Tongue (tissue), 2 donors: ENCODE data around the gene GDAP1L1. TPM values are rescaled to one million over a fixed set of nuclear protein-coding genes. Genes with fewer than 3 reads are reported as not detected.
"Not testable (repeated sequence)": the region's sequence is repeated elsewhere in the genome, so short reads cannot be mapped to it uniquely, and the experiment has no call there.

ENCODE experiments used
- DNase-seq: peaks from one replicate; pipeline ENCODE4 v3.0.0-alpha.2; 2015
- total RNA-seq: library from RNA; depleted of rRNA; stranded (reverse); fragments of >200 nt; gene quantifications from one replicate; pipeline ENCODE4 v1.2.3, GENCODE V29; 2014

Gene GDAP1L1
- total RNA-seq, 1 donor from 2014 or later, result not detected

DNA sequence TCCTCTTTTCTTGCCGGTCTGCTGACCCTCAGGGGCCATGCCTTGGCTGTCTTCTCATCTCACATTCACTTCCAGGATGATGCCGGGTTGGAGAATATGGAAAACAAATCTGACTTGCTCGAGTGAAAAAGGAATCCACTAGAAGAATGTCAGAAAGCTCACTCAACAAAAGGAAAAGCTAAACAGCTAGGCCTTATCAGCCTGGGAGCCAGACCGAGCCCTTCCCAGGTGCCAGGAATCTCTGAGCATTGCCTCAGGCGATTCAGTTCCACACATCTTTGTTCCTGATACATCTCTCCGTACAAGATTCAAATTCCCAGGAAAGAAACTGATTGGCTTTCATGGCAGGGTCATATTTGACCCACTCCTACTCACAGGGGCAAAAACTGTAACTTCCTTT is 27.3 kb upstream of the GDAP1L1 start:
- DNase-seq, result no peak

DNA sequence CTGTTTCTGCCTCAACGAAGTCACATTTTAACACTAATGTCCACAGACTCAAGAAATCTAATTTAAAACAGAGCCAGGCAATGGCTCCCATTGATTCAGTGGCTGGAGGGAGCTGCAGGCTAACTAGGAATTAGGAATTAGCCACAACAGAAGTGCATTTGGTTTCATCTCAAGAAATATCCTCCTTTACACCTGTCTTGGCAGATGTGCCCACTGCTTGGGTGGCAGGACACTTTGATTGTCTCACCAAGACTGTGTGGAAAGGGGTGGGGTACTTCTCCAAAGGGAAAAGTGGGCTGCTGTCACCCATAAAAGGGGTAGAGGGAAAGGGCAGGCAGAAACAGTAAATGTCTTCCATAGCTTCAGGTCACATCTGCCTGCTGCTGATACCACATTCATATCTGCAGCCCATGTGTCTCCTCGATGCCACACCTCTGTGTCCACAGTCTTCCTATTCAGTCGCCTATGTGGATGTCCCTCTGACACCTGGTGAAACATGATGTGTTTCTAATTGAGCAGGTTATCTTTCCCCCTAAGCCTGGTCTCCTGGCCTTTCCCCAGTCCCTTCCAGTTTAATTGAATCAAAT is 25.6 kb upstream of the GDAP1L1 start:
- DNase-seq, result no peak

DNA sequence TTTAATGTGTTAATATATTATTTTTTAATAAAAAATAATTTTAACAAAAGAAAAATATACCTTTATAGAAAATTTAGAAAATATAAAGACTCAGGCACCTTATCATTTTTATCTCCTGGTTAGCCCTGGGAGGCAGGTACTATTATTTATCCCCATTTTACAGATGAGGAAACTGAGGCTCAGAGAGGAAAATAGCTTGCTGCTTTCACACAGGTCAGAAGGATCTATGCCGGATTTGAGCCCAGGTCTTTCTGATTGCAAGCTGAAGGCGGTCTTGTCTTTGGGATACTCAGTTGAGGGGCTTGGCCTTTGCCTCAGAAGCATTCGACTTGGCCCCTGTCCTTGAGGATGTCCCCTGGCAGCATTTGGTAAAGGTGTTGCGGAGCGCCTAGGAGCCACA is 25.1 kb upstream of the GDAP1L1 start:
- no peak for DNase-seq

DNA sequence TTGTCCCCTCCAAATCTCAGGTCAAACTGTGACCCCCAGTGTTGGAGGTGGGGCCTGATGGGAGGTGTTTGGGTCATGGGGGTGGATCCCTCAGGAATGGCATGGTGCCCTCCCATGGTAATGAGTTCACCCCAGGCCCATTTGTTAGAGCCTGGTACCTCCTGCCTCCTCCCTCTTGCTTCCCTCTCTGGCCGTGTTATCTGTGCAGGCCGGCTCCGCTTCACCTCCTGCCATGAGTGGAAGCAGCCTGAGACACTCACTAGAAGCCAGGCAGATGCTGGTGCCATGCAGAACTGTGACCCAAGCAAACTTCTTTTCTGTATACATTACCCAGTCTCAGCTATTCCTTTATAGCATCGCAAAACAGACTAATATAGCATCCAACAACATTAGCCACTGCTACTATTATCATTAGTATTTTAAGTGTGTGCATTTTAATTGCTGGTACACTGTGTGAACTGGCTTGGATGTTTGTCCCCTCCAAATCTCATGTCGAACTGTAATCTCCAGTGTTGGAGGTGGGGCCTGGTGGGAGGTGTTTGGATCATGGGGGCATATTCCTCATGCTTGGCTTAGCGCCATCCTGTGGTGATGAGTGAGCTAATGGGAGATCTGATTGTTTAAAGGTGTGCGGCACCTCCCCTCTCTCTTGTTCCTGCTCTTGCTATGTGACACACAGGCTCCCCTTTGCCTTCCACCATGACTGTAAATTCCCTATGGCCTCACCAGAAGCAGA is 24.3 kb upstream of the GDAP1L1 start:
- no peak for DNase-seq

DNA sequence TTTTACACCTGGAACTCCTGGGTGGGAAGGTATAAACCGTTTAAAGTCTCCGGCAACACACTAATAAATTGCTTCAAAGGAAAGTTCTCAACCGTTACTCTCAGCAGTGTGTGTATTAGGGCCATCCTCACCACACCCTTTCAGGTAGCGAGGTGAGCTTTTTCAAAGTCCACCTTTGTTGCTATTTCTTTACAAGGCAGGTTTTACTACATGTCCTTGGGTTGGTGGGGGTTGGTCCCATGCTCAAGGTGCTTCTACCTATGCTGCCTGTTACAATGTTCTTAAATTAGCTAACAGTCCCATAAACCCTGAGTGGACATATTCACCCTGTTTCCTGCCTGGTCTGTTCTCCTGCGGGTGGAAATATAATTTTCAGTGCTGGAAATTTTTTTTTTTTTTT is 23.4 kb upstream of the GDAP1L1 start:
- DNase-seq, result no peak

DNA sequence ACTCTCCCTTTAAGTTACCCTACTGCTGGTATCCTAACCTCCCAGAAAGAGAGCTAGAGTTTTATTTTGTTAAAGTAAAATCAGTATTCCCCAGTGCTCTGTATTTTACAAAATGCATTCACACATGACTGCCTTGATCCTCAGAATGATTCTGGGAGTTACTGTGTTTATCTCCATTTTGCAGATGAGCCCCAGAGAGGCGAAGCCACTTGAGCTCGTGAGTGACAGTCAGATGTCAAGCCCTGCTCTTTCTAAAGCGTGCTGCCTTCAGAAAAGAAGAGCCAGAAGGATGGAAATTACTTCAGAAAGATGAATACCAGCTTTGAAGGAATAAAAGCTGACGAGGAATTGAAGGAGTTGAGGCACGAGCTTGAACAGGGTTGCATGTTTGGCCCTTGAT is 22.5 kb upstream of the GDAP1L1 start:
- no peak for DNase-seq

DNA sequence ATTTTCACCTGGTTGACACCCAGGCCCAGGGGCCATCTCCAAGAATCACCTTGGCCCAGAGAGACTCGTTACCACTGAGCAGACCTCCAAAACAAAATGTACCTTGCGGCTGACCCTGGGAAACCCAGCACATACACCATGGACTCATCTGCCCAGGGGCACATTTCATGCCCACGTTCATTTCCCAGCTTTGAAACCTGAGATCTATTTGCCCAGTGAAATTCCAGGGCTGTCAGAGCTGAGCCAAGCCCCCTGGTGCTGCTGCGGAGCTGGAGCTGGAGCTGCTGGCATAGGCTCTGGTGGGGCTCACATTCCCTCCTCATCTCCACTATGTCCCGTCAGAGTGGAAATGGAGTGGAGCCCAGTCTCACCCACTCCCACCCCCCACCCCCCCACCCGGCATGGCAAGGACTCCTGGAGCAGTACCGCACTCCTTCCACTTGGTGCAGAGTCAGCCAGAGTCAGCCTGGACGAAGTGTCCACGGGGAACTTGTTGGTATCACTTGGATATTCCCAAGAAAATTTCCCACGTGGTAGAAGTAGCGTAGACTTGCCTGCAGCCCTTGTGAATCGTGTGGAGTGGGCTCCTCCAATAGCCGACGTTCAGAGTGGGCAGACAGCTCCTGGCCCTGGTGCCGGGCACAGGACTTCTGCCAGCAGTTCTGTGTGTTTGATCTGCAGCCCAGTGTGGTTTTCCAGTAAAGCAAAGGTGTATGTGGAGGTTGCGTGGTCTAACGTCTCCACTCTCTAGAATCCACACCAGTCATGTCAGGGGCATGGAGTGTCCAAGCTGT is 18.4 kb upstream of the GDAP1L1 start:
- DNase-seq, result peak; percentile 21

DNA sequence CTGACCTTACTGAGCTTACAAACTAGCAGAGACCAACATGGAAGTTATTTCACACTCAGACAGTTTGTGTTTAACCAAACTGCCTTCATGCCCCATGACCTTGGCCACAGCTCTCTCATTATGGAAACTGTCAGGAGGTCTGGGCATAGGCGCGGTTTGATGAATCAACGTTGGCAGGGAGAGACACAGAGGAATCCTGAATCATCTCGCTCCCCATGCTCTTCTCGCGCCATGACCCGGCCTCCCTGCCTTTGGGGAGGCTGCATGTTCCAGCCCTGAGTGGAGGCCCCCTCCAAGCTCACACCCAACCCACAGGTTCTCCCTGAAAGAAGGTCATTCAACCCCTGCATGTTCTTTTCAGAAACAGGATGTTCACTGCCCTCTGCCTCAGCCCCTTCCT is 15.9 kb upstream of the GDAP1L1 start:
- DNase-seq, result no peak

DNA sequence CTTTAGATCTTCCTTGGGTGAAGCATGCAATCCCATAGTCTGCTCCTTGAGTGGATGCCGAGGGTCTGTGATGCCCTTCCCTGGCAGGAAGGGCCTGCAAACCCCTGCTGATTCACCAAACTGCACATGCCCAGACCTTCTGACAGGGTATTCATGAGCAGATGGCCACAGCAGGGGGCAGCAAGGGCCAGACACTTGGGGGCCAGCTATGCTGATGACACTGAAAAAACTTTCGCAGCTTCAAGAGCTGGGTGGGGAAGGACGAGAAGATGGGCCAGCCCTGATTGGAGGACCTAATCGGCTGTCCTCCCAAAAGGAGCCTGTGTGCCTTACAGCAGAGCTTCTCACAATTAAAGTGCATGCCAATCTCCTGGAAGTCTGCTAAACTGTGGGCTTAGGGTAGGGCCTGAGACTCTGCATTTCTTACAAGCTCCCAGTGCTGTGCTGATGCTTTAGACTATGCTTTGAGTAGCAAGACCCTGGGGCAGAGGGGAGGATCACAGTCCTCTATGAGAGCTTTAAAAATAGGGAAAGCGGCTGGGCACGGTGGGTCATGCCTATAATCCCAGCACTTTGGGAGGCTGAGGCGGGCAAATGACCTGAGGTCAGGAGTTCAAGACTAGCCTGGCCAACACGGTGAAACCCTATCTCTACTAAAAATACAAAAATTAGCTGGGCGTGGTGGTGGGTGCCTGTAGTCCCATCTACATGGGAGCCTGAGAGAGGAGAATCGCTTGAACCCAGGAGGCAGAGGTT is 15.2 kb upstream of the GDAP1L1 start:
- DNase-seq, result no peak

DNA sequence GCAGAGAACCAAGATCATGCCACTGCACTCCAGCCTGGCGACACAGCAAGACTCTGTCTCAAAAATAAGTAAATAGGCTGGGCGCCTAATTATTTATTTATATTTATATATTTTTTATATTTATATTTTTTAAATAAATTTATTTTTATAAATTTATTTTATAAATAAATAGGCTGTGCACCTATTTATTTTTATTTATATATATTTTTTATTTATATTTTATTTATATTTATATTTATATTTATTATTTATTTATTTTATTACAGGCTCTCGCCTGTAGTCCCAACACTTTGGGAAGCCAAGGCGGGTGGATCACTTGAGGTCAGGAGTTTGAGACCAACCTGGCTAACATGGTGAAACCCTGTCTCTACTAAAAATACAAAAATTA is 14.6 kb upstream of the GDAP1L1 start:
- not testable (repeated sequence) for DNase-seq

DNA sequence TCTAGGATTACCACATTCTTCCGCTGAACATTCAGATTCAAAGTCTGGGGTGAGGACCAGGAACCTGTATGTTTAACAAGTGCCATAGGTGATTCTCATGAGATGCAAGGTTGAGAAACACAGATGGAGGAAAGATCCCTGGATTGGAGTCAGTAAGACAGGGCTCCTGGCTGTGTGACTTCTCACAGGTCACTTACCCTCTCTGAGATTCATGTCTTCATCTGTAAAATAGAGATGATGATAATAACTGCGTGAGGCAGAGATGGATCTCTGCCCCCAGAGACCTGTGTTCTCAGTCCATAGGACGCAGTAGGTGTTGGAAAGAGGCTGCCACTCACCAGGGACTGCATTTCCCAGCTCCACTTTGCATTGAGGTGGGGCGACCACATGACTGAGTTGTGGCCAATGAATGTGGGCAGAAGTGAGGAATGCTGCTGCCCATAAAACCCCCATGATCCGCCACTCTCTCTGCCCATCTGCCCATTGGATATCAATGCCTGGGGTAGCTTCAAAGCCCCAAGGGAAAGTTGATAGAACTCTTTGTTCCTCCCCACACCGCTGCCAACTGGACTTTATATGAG is 13.6 kb upstream of the GDAP1L1 start:
- no peak for DNase-seq

DNA sequence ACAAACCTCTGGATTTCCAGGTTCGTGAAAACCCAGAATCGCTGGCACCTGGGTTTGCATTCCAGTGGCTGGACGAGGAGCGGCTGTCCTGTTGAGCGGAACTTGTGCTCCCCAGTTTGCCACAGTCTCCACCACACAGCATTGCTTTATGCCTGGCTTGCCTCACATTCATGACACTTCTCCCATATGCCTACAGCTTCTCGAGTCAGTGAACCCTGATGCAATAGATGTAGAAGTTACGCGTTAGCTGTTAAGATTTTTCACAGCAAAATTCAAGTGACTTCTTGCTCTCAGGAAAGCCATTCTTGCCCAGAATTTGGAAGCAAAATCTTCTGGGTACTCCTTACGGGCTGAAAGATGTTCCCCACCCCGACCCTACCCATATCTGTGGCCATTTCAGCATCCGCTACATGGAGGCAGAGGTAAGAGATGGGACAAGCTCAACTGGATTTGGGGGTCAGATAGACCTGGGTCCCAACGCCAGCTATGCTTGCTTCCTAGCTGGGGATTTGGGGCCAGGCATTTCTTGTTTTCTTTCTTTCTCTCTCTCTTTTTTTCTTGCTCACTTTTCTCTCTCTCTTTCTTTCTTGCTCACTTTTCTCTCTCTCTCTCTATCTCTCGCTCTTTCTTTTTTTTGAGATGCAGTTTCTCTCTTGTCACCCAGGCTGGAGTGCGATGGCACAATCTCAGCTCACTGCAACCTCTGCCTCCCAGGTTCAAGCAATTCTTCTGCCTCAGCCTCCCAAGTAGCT is 12.4 kb upstream of the GDAP1L1 start:
- no peak for DNase-seq

DNA sequence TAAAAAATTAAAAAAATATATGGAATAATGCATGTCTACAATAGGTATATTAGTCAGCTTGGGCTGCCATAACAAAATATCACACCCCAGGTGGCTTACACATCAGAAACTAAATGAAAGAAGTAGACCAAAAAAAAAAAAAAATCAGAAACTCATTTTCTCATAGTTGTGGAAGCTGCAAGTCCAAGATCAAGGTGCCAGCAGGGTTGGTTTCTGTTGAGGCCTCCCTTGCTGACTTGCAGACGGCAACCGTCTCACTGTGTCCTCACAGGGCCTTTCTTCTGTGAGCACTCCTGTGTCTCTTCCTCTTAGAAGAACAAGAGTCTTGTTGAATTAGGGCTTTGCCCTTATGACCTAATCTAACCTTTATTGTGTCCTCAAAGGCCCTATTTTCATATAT is 11.4 kb upstream of the GDAP1L1 start:
- DNase-seq, result no peak

DNA sequence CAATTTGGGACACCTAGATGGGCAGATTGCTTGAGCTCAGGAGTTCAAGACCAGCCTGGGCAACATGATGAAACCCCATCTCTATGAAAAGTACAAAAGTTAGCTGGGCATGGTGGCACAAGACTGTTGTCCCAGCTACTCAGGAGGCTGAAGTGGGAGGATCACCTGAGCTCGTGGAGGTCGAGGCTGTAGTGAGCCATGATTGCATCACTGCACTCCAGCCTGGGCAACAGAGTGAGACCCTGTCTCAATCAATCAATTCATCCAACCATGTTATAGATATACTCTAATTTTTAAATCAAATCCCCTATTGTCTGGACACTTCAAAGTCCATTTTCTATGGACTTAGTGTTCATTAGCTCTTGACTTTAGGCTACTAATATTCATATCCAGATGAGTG is 10.3 kb upstream of the GDAP1L1 start:
- DNase-seq, result not testable (repeated sequence)

DNA sequence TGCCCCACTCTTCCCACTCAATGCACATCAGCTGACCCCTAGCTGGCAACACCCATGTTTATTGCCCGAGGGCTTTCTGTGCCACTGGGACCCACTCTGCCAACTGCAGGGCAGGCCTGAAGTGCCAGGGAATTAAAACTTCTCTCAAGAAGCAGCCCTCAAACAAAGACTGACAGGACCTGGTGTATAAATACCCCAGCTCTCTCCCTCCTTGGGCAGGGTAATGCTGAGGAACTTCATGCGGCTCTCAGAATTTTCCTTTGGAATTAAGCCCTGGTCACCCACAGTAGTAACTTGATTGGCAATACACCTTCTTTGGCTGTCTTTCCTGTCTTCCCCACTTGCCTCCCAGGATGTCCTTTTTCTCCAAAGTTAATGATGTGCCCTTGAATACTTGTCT is 5.3 kb upstream of the GDAP1L1 start:
- DNase-seq, result no peak

DNA sequence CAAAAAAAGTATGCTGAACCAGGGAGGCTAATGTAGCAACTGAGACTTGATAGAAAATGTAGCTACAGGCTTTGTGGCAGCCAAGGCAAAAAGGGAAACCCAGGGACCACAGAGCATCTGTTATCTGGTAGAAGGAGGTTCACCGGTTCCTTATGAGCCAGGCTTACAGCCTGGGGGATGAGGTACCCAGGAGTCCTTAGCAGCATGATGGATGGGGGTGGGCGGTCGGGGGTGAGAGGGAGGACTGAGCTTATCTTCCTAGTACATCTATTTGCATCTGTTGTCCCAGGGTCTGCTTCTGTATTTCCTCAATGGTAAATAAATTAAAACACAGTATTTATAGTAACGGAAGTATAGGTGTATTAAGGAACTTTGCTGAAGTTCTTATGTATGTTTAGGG is 1.1 kb upstream of the GDAP1L1 start:
- DNase-seq, result no peak

DNA sequence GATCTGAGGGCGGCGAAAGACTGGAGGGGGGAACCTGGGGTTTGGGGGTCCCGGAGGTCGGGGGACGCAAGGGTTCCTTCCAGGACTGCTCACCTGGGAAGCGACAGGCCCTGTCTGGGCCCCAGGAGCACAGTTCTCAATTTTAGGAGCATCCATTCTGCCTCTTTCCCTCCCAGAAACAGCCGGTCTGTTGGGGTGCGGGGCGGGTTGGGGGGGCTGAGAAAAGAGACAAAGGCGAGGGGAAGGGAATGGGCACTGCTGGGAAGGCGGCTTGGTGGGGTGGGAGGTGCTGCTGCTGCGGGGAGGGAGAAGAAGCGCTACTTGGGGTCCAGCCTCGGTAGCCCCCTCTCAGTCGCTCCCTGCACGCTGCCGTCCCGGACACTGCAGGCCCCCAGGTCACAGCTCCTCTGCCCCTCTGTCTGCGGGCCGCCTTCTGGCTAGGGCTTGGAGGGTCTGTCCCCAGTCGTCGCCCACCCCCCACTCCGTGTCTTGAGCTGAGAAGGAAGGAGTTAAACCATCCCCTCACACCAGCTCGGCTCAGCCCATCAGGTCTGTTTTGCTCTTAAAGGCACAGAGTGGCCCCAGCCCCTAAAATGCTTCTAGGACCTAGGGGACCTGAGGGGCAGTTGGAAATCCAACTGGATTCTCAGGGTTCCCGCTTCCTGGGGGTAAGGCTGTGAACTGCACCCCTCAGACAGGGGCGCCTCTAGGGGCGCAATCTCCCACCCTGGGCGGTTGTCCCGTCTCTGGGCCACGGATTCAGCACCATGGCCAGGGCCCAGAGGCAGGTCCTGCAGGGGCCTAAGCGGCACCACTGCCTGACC is 690 bp downstream of the GDAP1L1 start:
- DNase-seq, result peak; percentile 64

DNA sequence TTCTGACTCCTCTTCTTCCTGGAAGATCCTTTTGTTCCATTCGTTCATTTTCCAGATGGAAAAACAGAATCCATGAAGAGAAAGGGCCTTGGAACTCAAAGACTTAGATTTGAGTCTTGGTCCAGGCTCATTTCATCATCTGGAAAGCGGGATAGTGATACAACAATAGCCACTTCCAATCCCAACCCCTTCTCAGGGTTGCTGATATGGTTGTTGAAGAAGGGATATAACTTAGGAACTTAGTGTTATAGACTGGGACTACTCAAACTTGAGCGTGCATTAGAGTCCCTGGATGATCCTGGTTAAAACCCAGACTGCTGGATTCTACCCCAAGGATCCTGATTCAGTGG is 1.3 kb downstream of the GDAP1L1 start:
- DNase-seq, result no peak

DNA sequence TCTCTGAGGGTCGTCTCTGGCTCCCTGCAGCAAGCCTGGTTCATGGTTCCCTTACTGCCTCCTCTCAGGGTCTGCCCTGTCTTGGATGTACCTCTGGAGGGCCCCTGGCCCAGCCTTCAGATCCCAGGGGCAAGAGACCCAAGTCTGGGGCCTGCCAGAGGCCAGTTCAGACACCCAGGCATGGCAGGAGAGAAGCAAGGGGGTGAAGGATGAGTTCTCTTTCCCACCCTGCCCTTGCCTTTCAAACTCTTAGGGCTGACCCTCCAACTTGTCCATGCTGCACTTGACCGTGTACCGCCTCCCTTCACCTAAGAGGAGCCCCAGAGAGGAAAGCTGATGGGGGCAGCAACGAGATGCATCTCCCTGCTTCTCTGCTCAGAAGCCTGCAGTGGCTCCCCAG is 4.2 kb downstream of the GDAP1L1 start:
- no peak for DNase-seq

DNA sequence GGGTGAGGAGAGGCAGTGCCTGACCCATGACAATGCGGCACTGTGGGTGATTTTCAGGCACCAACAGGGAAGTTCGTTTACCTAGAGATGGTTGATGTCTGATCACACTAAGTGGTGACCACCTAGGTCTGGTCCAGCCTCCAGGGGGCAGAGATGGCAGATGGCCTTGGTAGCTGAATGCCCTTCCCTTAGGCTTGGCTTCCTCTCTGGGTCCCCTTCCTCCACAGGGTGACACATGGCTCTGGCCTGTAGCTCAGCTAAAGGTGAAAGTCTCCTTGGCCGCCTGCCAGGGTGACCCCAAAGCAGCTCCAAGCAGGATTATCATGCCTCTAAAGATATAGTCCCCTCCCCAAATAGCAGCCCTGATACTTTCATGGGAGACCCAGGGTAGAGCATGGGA is 6.4 kb downstream of the GDAP1L1 start:
- DNase-seq, result no peak

DNA sequence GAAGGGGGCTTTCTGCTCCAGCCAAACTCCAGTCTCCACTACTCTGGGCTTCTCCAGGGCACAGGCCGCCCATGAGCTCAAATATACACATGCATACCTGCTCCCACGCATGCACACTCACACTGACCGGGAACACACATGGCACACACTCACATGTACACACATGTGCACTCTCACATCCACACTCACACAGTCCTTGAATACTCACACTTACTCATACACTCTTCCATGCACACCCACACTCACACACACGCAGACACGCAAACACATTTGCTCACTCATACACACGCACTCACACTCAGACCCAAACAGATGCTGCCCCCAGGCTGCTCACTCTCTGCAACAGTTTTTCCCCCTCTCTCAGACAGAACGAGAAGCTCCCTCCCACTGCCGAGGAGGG is 7.0 kb downstream of the GDAP1L1 start:
- DNase-seq, result no peak
